Stimulated activated CD4-positive, alpha-beta T cell treated with anti-CD3 and anti-CD28 coated beads, Interleukin-1b, Interleukin-23, amount 100 ng/mL, for 24 hours (primary cell): ENCODE data around the gene HCLS1.
"Not testable (repeated sequence)": the region's sequence is repeated elsewhere in the genome, so short reads cannot be mapped to it uniquely, and the experiment has no call there.

Experiments
- DNase-seq, 4 experiments: peaks; one replicate each; pipeline ENCODE4 v3.0.0-alpha.2; 2020; ENCODE audit warnings: low read depth in 4 of 4, low spot score in 1 of 4

The HCLS1 gene

DNA sequence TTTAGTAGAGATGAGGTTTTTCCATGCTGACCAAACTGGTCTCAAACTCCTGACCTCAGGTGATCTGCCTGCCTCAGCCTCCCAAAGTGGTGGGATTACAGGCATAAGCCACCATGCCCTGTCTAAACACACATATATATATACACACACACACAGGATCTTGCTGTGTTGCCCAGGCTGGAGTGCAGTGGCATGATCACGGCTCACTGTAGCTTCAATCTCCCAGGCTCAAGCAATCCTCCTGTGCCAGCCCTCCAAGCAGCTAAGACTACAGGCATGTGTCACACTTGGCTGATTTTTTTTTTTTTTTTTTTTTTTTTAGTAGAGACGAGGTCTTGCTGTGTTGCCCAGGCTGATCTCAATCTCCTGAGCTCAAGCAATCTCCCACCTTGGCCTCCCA is 60.8 kb downstream of the HCLS1 start:
- DNase-seq, result not testable (repeated sequence)

DNA sequence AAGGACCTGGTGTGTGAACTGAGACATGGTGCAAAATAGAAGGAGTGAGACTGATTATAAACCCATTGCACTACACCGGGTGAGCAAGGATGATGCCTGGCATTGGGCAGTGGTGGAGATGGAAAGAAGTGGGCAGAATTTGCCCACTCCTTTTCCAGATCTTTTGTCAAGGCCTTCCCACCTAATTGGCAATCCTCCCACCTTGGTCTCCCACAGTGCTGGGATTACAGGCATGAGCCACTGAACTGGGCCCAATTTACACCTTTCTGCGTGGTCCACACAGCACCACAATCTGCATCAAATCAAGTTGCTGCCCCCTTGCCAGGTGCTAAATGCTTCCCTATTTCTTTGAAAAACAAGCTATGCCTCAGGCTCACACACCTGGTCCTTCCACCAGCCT is 62.1 kb downstream of the HCLS1 start:
- DNase-seq, result no peak

DNA sequence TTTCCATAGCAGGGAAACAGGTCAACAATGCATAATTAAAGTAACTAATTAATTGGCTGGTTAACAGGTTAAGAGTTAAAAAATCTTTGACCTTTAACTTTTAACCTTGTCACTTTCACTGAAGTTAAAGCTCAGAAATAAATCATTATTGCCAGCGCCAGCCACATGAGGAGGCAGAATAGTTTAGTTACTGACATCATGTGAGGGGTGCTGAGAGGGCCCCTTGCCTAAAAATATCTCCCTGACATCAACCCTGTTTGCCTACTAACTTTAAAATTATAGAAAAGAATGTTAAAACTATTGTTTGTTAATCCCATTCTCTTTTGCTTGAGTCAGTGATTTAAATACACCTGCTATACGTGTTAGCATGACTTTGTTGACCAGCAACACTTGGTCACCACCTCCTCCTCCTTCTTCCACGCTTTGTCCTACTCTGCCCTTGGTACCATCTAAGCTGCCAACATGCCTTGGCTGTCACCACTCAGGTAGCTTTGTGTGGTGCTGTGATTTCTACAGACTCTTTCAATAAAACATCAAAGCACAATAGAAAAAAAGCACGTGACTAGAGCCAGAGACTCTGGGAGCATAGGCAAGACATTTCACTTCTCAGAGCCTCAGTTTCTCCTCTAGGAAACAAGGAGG is 64.8 kb downstream of the HCLS1 start:
- DNase-seq, result no peak

DNA sequence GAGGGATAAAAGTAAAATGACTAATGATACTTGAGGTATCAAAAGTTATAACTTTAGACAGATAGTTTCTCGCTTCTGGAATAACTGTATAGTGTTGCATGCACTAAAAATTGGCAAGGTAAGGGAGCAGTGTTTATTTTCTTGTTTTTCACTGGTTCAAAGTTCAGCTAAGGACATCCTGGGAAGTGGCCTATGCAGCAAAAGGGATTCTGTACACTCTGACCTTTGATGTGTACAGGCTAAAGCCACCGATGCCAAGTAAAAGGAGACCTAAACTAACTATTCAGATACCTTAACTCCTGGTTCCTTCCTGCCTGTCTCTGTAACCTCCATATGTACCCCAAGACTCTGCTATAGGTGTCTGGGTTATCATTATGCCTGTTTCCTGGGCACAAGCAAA is 65.9 kb downstream of the HCLS1 start:
- no peak for DNase-seq

DNA sequence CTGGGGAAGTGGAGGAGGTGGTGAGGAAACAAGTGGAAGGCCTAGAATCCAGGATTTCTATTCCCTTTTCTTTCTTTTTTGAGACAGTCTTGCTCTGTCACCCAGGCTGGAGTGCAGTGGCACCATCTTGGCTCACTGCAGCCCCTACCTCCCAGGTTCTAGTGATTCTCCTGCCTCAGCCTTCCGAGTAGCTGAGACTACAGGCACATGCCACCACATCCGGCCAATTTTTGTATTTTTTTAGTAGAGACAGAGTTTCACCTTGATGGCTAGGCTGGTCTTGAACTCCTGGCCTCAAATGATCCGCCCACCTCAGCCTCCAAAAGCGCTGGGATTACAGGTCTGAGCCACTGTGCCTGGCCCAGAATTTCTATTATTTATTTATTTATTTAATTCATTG is 66.9 kb downstream of the HCLS1 start:
- not testable (repeated sequence) for DNase-seq

DNA sequence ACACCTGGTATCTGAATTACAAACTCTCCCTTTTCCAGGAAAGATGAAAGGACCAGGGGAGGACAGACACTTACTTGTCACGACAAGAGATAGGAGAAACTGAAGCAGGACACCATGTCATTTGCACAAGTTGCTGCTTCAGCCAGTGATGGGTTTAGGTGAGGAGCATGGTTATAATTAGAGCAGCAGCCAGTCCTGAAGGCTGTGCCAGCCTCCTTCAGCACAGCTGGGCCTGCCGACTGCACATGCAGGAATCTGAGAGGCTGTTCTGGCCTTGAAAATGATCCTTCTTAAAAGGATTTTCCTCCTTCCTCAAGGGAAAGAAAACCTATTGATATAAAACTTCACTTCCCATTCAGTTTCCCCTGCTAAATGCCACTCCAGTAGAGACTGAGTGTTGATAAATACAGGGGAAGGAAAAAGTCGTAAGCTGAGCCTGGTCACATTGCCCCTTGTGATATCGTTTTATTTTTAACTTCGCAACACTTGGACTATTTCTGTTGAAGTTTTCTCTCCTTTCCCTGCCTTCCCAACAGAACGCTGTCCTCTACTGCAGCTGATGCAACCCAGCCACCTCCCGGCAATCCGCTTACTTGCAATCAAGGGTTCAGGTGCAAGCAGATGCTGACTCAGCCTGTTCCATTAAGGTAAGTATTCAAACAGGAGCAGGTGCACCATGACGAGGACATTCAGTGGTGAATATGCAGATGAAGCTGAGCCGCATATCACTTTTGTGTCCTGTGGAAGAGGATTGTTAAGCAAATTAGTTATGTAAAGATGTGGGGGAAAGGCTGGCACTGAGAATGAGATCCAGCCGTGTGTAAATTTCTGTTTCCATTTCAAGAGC is 67.6 kb downstream of the HCLS1 start, which contains the start of gene FBXO40:
TSS of gene FBXO40 (plus strand) at position 524 of the 847 bp plus-strand sequence. CDS start 27,197 bp downstream, outside the sequence.
- DNase-seq, result no peak

DNA sequence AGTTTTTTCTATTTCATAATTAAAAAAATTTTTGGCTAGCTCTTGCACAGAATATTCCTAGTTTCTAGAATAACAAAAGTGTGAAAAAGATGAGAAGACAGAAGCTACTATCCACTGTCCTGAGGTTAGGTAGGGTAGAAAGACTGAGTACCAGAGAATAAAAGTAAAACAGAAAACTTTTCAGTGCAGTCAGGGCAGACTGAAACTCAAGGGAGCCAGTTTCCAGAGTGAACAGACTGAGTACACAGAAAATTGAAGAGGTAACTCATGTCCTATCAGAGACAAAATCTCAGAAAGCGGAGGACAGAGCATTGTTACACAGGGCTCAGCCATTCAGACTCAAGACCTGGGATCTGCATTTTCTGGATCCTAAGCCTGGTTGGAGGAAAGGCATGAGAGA is 76.3 kb downstream of the HCLS1 start:
- no peak for DNase-seq

DNA sequence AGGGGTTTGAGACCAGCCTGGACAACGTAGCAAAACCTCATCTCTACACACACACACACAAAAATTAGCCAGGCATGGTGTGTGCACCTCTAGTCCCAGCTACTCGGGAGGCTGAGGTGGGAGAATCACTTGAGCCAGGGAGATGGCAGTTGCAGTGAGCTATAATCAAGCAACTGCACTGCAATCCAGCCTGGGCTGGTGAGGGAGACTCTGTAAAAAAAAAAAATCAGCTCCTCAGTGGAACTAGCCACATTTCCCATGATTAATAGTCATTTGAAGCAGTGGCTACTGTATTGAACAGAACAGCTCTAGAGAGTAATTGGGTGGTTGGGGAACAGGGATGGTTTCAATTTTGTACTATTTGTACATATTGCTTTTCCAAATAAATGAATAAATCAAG is 79.0 kb downstream of the HCLS1 start:
- DNase-seq, result no peak
